Measurements from ENCODE around the gene RBM47.

GRCh38 chr4:40582413-40582812 lies 47.3 kb downstream of the RBM47 start:
- TF ChIP-seq CTCF (conservative IDR thresholded peaks at IDR 0.05; ENCODE audit: low read depth, low read length) (no peak), EZH2 (IDR thresholded peaks at IDR 0.05; ENCODE audit: borderline replicate concordance, low read depth, low read length, poor library complexity, severe bottlenecking) (no peak)
